Lung (tissue), 12 donors: Measurements from ENCODE around the gene MID1IP1. TPM values are rescaled to one million over a fixed set of nuclear protein-coding genes. Genes with fewer than 3 reads are reported as not detected.

ENCODE experiments used
- ATAC-seq: fragments of 200-7000 bp; cut with Tn5 transposase; one replicate; pipeline ENCODE4 v1.9.1; 2020; ENCODE audit warnings: moderate number of reproducible peaks; ENCODE audit not compliant: insufficient read depth, low FRiP score
- DNase-seq, 3 donors: peaks; one replicate each; pipeline ENCODE4 v3.0.0-alpha.2; 2013 to 2017
- H3K27ac ChIP-seq, 2 donors: one replicate each; pipeline ENCODE4 v1.5.1; 2013; ENCODE audit warnings: mild to moderate bottlenecking in 2 of 2, moderate library complexity in 2 of 2, control low read depth in 1 of 2, inconsistent platforms in 1 of 2, low read depth in 1 of 2, low read length in 1 of 2
- H3K27me3 ChIP-seq, 3 donors: one replicate each; pipeline ENCODE4 v1.5.1; 2013; ENCODE audit warnings: low read length in 2 of 3; ENCODE audit not compliant: control insufficient read depth in 3 of 3, insufficient read depth in 3 of 3
- H3K36me3 ChIP-seq, 4 donors: one replicate each; pipeline ENCODE4 v1.5.1; 2013; ENCODE audit warnings: low read length in 4 of 4, mild to moderate bottlenecking in 1 of 4, moderate library complexity in 1 of 4; ENCODE audit not compliant: control insufficient read depth in 4 of 4, insufficient read depth in 4 of 4
- H3K4me1 ChIP-seq, 5 donors: one replicate each; pipeline ENCODE4 v1.5.1; 2013; ENCODE audit warnings: low read length in 5 of 5, mild to moderate bottlenecking in 2 of 5, moderate library complexity in 1 of 5; ENCODE audit not compliant: control insufficient read depth in 5 of 5, insufficient read depth in 5 of 5
- H3K4me3 ChIP-seq: one replicate; pipeline ENCODE4 v1.5.1; 2013; ENCODE audit warnings: mild to moderate bottlenecking, control low read depth, moderate library complexity
- H3K9ac ChIP-seq, 2 donors: one replicate each; pipeline ENCODE4 v1.5.1; 2013; ENCODE audit warnings: low read length in 2 of 2, control low read depth in 1 of 2; ENCODE audit not compliant: insufficient read depth in 1 of 2
- H3K9me3 ChIP-seq, 4 donors: one replicate each; pipeline ENCODE4 v1.5.1; 2013; ENCODE audit warnings: low read length in 3 of 4, mild to moderate bottlenecking in 1 of 4, moderate library complexity in 1 of 4; ENCODE audit not compliant: control insufficient read depth in 4 of 4, insufficient read depth in 3 of 4
- CTCF ChIP-seq: IDR thresholded peaks from 2 replicates; pipeline ENCODE4 v1.5.1; 2012; ENCODE audit warnings: mild to moderate bottlenecking; ENCODE audit errors: control extremely low read depth, extremely low read depth
- WGBS, 2 donors: extraction: QIAGEN DNeasy Blood & Tissue Kit; methylation state at CpG; one replicate each; pipeline ENCODE4 v1.1.7; 2013; 5-methylcytosine and 5-hydroxymethylcytosine counted together
- polyA plus RNA-seq, 2 donors: library from polyadenylated mRNA; stranded (reverse); fragments of 200-250 nt; gene quantifications; one replicate each; pipeline ENCODE4 v1.2.1, GENCODE V29; 2013
- total RNA-seq, 2 donors: library from RNA; depleted of rRNA in 1 of 2; stranded (reverse); fragments of >200 nt in 1 of 2; gene quantifications; one replicate each; pipeline ENCODE4 v1.2.1, GENCODE V29; 2014 to 2021
- donor health status: control.
- donor health status: control.
- donor health status: Bipolar disorder and iron deficiency.
- donor health status: healthy.
- donor health status: DM: yes; HTN: yes; CAD: no.

Gene MID1IP1
- total and polyA plus RNA-seq, 4 donors, result 49.0 to 156 (median 107) TPM

- Histone ChIP-seq H3K4me1 (no peaks in the 10 kb centered on the region), H3K9me3 (no peaks in the 10 kb centered on the region), H3K27me3 (peaks cover 0 to 17% (median 14%) of the 10 kb centered on the region in 3 donors), H3K36me3 (no peaks in the 10 kb centered on the region), H3K27ac (no peak overlapping the region), H3K4me3 (no peak overlapping the region), H3K9ac (no peak overlapping the region)
- 87 to 89% methylated on average over 10 of the region's 10 CpGs for WGBS, 2 donors
- DNase-seq (no peak), ATAC-seq (no peak)
- no peak for TF ChIP-seq CTCF
Measured at GRCh38 chrX:38770152-38770551, 31.1 kb upstream of the MID1IP1 start.

GRCh38 chrX:38774249-38774648, 27.0 kb upstream of the MID1IP1 start:
- Histone ChIP-seq H3K36me3 (no peaks in the 10 kb centered on the region), H3K27me3 (peaks cover 0 to 8% (median 3%) of the 10 kb centered on the region in 3 donors), H3K9ac (no peak overlapping the region), H3K9me3 (no peaks in the 10 kb centered on the region), H3K27ac (no peak overlapping the region), H3K4me1 (no peaks in the 10 kb centered on the region), H3K4me3 (no peak overlapping the region)
- WGBS, 2 donors, result 53 to 59% methylated on average over 4 of the region's 4 CpGs
- ATAC-seq (no peak), DNase-seq (no peak)
- TF ChIP-seq CTCF, result no peak

GRCh38 chrX:38796946-38797345, 4.3 kb upstream of the MID1IP1 start:
- Histone ChIP-seq H3K9me3 (peaks cover 0 to 3% (median 0%) of the 10 kb centered on the region in 4 donors), H3K4me1 (peaks cover 0 to 2% (median 0%) of the 10 kb centered on the region in 5 donors), H3K27ac (no peak overlapping the region), H3K36me3 (no peaks in the 10 kb centered on the region), H3K27me3 (peaks cover 0 to 21% (median 13%) of the 10 kb centered on the region in 3 donors), H3K4me3 (no peak overlapping the region), H3K9ac (no peak overlapping the region)
- ATAC-seq (no peak), DNase-seq (no peak)
- no peak for TF ChIP-seq CTCF

- no peak for DNase-seq
- Histone ChIP-seq H3K9ac (no peak overlapping the region), H3K4me3 (no peak overlapping the region), H3K4me1 (peaks cover 0 to 7% (median 0%) of the 10 kb centered on the region in 5 donors), H3K36me3 (no peaks in the 10 kb centered on the region), H3K27me3 (peaks cover 0 to 14% (median 8%) of the 10 kb centered on the region in 3 donors), H3K27ac (no peak overlapping the region), H3K9me3 (peaks cover 0 to 3% (median 0%) of the 10 kb centered on the region in 4 donors)
- TF ChIP-seq CTCF, result no peak
- 63 to 100% methylated on average over 1 of the region's 1 CpG for WGBS, 2 donors
- ATAC-seq, result no peak
Measured at GRCh38 chrX:38798956-38799355, 2.3 kb upstream of the MID1IP1 start.
